HepG2 (cell line): ENCODE measurements around the gene SIT1. TPM values are rescaled to one million over a fixed set of nuclear protein-coding genes. Genes with fewer than 3 reads are reported as not detected.

ENCODE experiments used
- ASH2L ChIP-seq: fragments of 300-600, 200-600 bp; sonication (generic); IDR thresholded peaks from 2 replicates; pipeline ENCODE4 v1.7.0; 2017; ENCODE audit warnings: low read depth, mild to moderate bottlenecking, moderate library complexity, mixed read lengths, low read length; ENCODE audit not compliant: insufficient read length
- CHCHD3 ChIP-seq: sonication (generic); formaldehyde crosslinking; IDR thresholded peaks from 2 replicates; pipeline ENCODE4 v1.8.0; 2022; ENCODE audit warnings: mild to moderate bottlenecking, missing genetic modification reagents, moderate library complexity
- CTCF ChIP-seq: sonication (generic); formaldehyde crosslinking; IDR thresholded peaks from 2 replicates; pipeline ENCODE4 v1.5.0; 2020; ENCODE audit warnings: mild to moderate bottlenecking, missing genetic modification reagents, moderate library complexity
- DMAP1 ChIP-seq: IDR thresholded peaks from 2 replicates; pipeline ENCODE4 v1.6.1; 2016
- HDAC1 ChIP-seq: sonication (generic); formaldehyde crosslinking; IDR thresholded peaks from 2 replicates; pipeline ENCODE4 v1.5.1; 2020; ENCODE audit warnings: mild to moderate bottlenecking, missing genetic modification reagents
- HNF1A ChIP-seq, 2 experiments: sonication (generic) in 1 of 2; formaldehyde crosslinking in 1 of 2; IDR thresholded peaks; 2 replicates each; pipeline versions ENCODE4 v1.4.0 to v1.6.1; 2016 to 2020; ENCODE audit warnings: borderline replicate concordance in 1 of 2, low read depth in 1 of 2, mild to moderate bottlenecking in 1 of 2, missing genetic modification reagents in 1 of 2
- HOXA9 ChIP-seq: sonication (generic); formaldehyde crosslinking; IDR thresholded peaks from 2 replicates; pipeline ENCODE4 v1.8.1; 2022; ENCODE audit warnings: missing genetic modification reagents, mild to moderate bottlenecking, moderate library complexity, borderline replicate concordance
- KMT2B ChIP-seq: IDR thresholded peaks from 2 replicates; pipeline ENCODE4 v1.6.1; 2016; ENCODE audit warnings: missing genetic modification reagents, missing compliant biosample characterization
- MAF1 ChIP-seq: sonication (generic); formaldehyde crosslinking; IDR thresholded peaks from 2 replicates; pipeline ENCODE4 v1.5.0; 2020; ENCODE audit warnings: missing genetic modification reagents, borderline replicate concordance
- NBN ChIP-seq: fragments of 450-650 bp; conservative IDR thresholded peaks from 2 replicates; pipeline ENCODE4 v1.6.1; 2017
- RBAK ChIP-seq: sonication (generic); formaldehyde crosslinking; IDR thresholded peaks from 2 replicates; pipeline ENCODE4 v1.5.1; 2020; ENCODE audit warnings: mild to moderate bottlenecking, missing genetic modification reagents
- RNF219 ChIP-seq: sonication (generic); formaldehyde crosslinking; IDR thresholded peaks from 2 replicates; pipeline ENCODE4 v1.5.0; 2020; ENCODE audit warnings: mild to moderate bottlenecking, missing genetic modification reagents
- SOX6 ChIP-seq, 2 experiments: fragments of 450-650 bp in 1 of 2; sonication (generic) in 1 of 2; formaldehyde crosslinking in 1 of 2; IDR thresholded peaks; 2 replicates each; pipeline versions ENCODE4 v1.4.0 to v1.6.1; 2017 to 2020; ENCODE audit warnings: antibody characterized with exemption in 1 of 2, mild to moderate bottlenecking in 1 of 2, missing genetic modification reagents in 1 of 2
- ZNF138 ChIP-seq: sonication (generic); formaldehyde crosslinking; IDR thresholded peaks from 2 replicates; pipeline ENCODE4 v1.5.0; 2020; ENCODE audit warnings: mild to moderate bottlenecking, low read depth, missing genetic modification reagents
- ZNF180 ChIP-seq: sonication (generic); formaldehyde crosslinking; IDR thresholded peaks from 2 replicates; pipeline ENCODE4 v1.4.0; 2020; ENCODE audit warnings: low read depth, missing genetic modification reagents, borderline replicate concordance
- ZNF331 ChIP-seq: sonication (generic); formaldehyde crosslinking; IDR thresholded peaks from 2 replicates; pipeline ENCODE4 v1.4.0; 2020; ENCODE audit warnings: missing genetic modification reagents
- polyA plus RNA-seq, 8 experiments: library from polyadenylated mRNA; depleted of rRNA in 3 of 8; stranded (reverse) in 7 of 8; unstranded in 1 of 8; fragments of >200 nt; fragmentation: Illumina TruSeq in 4 of 8; extraction: Trizol in 4 of 8; gene quantifications; 2 replicates each; pipeline versions ENCODE4 v1.2.1 to v1.2.3, GENCODE V29; 2011 to 2016; ENCODE audit warnings: low read depth in 4 of 8, missing spikeins in 1 of 8, mixed read lengths in 1 of 8; ENCODE audit not compliant: insufficient read depth in 1 of 8
- total RNA-seq, 5 experiments: library from RNA; depleted of rRNA; stranded (reverse); fragments of >200 nt; fragmentation: Illumina TruSeq; extraction: Trizol; gene quantifications; 2 replicates each; pipeline ENCODE4 v1.2.3, GENCODE V29; 2016; ENCODE audit warnings: low read depth in 1 of 5
- TF ChIP-seq, protein P1 (sequence below): IDR thresholded peaks from 2 replicates; pipeline ENCODE4 v1.6.1; 2012; ENCODE audit warnings: inconsistent platforms
- TF ChIP-seq, protein P2 (sequence below): sonication (generic); formaldehyde crosslinking; IDR thresholded peaks from 2 replicates; pipeline ENCODE4 v1.5.0; 2020; ENCODE audit warnings: missing genetic modification reagents

SIT1 gene
- total and polyA plus RNA-seq, 2 of the 13 experiments (the other 11 are each of a cell fraction or from before 2014, with no cell fraction given) = 0.09 to 6.7 TPM

DNA sequence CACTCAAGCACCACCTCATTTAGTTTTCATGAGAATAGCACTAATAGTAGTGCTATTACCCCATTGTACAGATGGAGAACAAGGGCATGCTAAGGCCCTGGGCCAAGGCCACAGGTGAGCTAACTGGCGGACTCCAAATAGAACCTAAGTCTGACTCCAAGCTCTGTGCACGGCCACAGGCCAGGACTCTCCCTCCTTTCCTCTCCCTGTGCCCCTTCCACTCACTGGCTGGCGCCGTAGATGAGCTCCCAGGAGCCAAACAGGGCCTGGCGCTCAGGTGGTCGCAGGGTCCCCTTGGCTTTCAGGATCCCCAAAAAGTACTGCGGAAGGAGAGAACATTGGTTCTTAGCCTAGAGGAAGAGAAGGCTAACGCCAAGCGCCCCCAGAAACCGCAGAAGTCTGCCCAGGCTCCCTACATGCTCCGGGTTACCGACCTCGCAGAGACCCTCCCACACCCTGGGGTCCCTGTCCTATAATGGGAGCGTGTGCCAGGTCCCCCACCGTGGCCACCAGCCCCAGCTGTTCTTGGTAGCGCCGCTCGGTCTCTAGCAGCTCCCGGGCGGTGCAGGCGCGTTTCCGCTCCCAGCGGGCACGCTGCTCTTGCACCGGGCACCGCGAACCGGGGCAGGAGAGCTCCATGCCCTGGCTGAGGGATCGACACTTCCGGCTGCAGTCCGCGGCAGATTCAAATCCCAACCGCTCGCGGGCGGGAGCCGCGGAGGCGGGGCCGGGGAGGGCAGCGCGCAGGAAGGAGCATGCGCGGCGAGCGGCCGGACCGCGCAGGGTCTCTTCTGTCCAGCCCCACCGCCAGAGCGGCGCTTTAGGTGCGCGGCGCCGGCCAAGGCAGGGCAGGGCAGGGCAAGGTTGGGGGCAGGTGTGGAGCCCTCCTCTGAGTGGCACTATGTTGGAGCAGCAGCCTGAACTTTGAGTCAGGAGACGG is 14.1 kb upstream of the SIT1 start, which contains the start of gene ARHGEF39 (continued):
- no peak for TF ChIP-seq RNF219 (CRISPR knock-in tag)
- no peak for TF ChIP-seq HNF1A (IDR thresholded peaks at IDR 0.05; ENCODE audit: low read depth)
- TF ChIP-seq HNF1A (CRISPR knock-in tag; IDR thresholded peaks at IDR 0.05; ENCODE audit: borderline replicate concordance) = 0 out of 2 replicates have a peak, but pooled peaks have one; percentile 58
- TF ChIP-seq SOX6 (IDR thresholded peaks at IDR 0.05) = no peak
- peak; percentile 54 for TF ChIP-seq SOX6 (CRISPR knock-in tag; IDR thresholded peaks at IDR 0.05)
- TF ChIP-seq KMT2B (CRISPR knock-in tag) = peak; percentile 55; the same call in 1 of the 2 replicates
- TF ChIP-seq NBN = no peak
- peak; percentile 61 for TF ChIP-seq ASH2L
- peak; percentile 20; the same call in 1 of the 2 replicates for TF ChIP-seq ZNF138 (CRISPR knock-in tag)
- TF ChIP-seq CTCF (CRISPR knock-in tag) = peak; percentile 84
- TF ChIP-seq, protein P1, sequence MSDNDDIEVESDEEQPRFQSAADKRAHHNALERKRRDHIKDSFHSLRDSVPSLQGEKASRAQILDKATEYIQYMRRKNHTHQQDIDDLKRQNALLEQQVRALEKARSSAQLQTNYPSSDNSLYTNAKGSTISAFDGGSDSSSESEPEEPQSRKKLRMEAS = peak; percentile 95
- no peak for TF ChIP-seq ZNF180 (CRISPR knock-in tag)
- TF ChIP-seq CHCHD3 (CRISPR knock-in tag) = peak; percentile 97
- TF ChIP-seq, protein P2, sequence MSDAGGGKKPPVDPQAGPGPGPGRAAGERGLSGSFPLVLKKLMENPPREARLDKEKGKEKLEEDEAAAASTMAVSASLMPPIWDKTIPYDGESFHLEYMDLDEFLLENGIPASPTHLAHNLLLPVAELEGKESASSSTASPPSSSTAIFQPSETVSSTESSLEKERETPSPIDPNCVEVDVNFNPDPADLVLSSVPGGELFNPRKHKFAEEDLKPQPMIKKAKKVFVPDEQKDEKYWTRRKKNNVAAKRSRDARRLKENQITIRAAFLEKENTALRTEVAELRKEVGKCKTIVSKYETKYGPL (CRISPR knock-in tag) = no peak
- peak; percentile 97 for TF ChIP-seq HOXA9 (CRISPR knock-in tag)
- TF ChIP-seq HDAC1 (CRISPR knock-in tag) = peak; percentile 91
- peak; percentile 76 for TF ChIP-seq ZNF331 (CRISPR knock-in tag)
- TF ChIP-seq DMAP1 (CRISPR knock-in tag) = peak; percentile 92
- no peak for TF ChIP-seq RBAK (CRISPR knock-in tag)
- TF ChIP-seq MAF1 = peak; percentile 60; the same call in 1 of the 2 replicates
